ENCODE data around the gene CNTD1. TPM values are rescaled to one million over a fixed set of nuclear protein-coding genes. Genes with fewer than 3 reads are reported as not detected.
A peak's percentile ranks its signal among the peaks of the same experiment; 100 is the strongest.

Gene CNTD1
- total RNA-seq: not detected
- long read RNA-seq: 0 reads

DNA sequence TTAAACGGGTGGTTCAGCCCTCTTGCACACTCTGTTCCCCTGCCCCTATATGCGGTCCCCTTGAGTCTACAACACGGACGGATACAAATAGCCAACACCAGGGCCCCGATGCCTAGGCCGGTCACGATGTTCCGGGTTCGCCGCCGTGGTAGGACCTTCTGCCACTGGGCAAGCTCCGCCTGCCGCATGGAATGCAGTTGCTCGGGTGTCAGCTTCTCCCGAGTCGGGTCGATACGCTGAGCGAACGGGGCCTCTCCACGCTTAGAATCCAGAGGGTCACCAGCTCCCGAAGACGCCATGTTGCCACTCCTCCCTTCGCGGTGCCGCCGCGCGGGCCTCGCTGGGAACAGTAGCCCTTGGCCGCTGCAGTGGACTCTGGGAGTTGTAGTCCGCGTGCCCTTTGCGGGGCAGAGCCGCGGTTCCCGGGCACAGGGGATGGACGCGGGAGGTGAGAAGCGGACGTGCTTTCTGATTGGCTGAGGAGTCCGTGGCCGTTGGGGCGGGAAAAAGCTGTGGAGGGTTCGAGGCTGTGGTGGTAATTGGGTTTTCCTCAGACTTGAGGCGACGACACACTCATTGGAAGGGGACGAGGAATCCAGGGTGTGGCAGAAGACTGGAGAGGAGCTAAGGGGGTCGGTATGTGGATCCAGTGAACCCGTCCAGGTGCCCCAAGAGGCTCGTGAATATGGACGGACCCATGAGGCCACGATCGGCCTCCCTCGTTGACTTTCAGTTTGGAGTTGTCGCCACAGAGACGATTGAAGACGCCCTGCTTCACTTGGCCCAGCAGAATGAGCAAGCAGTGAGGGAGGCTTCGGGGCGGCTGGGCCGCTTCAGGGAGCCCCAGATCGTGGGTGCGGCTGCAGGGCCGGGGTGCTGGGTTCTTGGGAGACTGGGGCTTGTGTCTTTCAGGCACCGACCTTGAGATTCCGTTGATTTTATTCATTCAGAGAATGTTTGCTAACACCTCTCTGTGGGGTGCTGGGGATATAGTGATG lies at the start of gene CNTD1, which contains the start of gene COA3:
Gene CNTD1, plus strand, starts transcription at position 479 of the 998 bp plus-strand sequence. Its CDS starts 207 bp downstream, at position 686.
Gene COA3, minus strand, starts transcription at position 322 of the 998 bp plus-strand sequence. Its CDS starts 23 bp downstream, at position 299.
- intact Hi-C loops (cut with micrococcal nuclease): no loop called here
- no peaks in the 10 kb centered on the region for H3K27me3 ChIP-seq (ENCODE audit: low read depth)
- peaks cover 11% of the 10 kb centered on the region for H3K36me3 ChIP-seq
- peak; percentile 88 for DNase-seq
- peaks cover 27% of the 10 kb centered on the region for H3K4me1 ChIP-seq
- peak within 1 kb of the TSS; percentile 84 for H3K27ac ChIP-seq (replicated peaks)
- H3K9me3 ChIP-seq (replicated peaks): no peaks in the 10 kb centered on the region
- peak; percentile 8 for TF ChIP-seq CTCF (IDR thresholded peaks at IDR 0.05; ENCODE audit: borderline replicate concordance)
- H3K4me3 ChIP-seq: peak within 1 kb of the TSS; percentile 89

- peak overlapping the region; percentile 71 for H3K27ac ChIP-seq (replicated peaks)
- H3K4me1 ChIP-seq: peaks cover 54% of the 10 kb centered on the region
- intact Hi-C loops (cut with micrococcal nuclease): no loop called here
- DNase-seq: no peak
- H3K27me3 ChIP-seq (ENCODE audit: low read depth): no peaks in the 10 kb centered on the region
- no peaks in the 10 kb centered on the region for H3K36me3 ChIP-seq
- no peak overlapping the region for H3K4me3 ChIP-seq
- H3K9me3 ChIP-seq (replicated peaks): no peaks in the 10 kb centered on the region
- TF ChIP-seq CTCF (IDR thresholded peaks at IDR 0.05; ENCODE audit: borderline replicate concordance): no peak
These were observed 49.5 kb upstream of the CNTD1 start for GRCh38 chr17:42748908-42749798.

DNA sequence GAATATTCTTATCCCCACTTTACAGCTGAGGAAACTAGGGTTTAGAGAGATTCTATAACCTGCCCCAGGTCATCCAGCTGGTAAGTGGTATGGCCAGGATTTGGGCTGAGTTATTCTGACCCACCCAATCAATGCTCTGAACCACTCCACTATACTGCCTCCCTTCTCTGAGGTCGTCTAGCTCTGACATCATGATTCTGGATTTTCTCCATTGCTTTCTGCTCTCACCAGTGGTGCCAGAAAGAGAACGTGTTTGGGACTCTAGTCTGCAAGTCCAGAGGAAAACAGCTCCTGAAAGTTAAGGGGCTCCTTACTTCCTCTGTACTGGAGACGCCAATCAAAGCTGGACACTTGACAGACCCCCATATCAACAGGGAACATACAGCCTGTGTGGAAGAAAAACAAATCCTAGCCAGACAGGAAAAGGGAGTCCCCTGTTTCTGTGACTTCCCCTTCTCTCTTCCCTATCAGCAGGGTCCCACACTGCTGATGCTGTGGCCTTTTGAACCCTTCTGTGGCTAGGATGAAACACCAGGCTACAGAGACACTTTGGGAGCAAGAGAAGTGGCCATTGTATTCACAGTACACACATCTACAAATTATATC lies 47.8 kb upstream of the CNTD1 start:
- intact Hi-C loops (cut with micrococcal nuclease): no loop called here
- Histone ChIP-seq H3K27ac (replicated peaks) (peak overlapping the region; percentile 71), H3K9me3 (replicated peaks) (no peaks in the 10 kb centered on the region), H3K4me3 (no peak overlapping the region), H3K4me1 (peaks cover 41% of the 10 kb centered on the region), H3K27me3 (ENCODE audit: low read depth) (no peaks in the 10 kb centered on the region), H3K36me3 (no peaks in the 10 kb centered on the region)
- DNase-seq: no peak
- TF ChIP-seq CTCF (IDR thresholded peaks at IDR 0.05; ENCODE audit: borderline replicate concordance): no peak

GRCh38 chr17:42751628-42752027 lies 47.0 kb upstream of the CNTD1 start:
- Histone ChIP-seq H3K36me3 (no peaks in the 10 kb centered on the region), H3K4me1 (peaks cover 41% of the 10 kb centered on the region), H3K27me3 (ENCODE audit: low read depth) (no peaks in the 10 kb centered on the region), H3K9me3 (replicated peaks) (no peaks in the 10 kb centered on the region), H3K4me3 (no peak overlapping the region), H3K27ac (replicated peaks) (peak overlapping the region; percentile 71)
- intact Hi-C loops (cut with micrococcal nuclease): no loop called here
- DNase-seq: no peak
- no peak for TF ChIP-seq CTCF (IDR thresholded peaks at IDR 0.05; ENCODE audit: borderline replicate concordance)

- Histone ChIP-seq H3K36me3 (no peaks in the 10 kb centered on the region), H3K27me3 (ENCODE audit: low read depth) (no peaks in the 10 kb centered on the region), H3K27ac (replicated peaks) (no peak overlapping the region), H3K4me1 (peaks cover 19% of the 10 kb centered on the region), H3K9me3 (replicated peaks) (no peaks in the 10 kb centered on the region), H3K4me3 (no peak overlapping the region)
- intact Hi-C loops (cut with micrococcal nuclease): no loop called here
- TF ChIP-seq CTCF (IDR thresholded peaks at IDR 0.05; ENCODE audit: borderline replicate concordance): no peak
- peak; percentile 41 for DNase-seq
These were observed 43.9 kb upstream of the CNTD1 start for GRCh38 chr17:42754782-42755181.

All from left ventricle myocardium inferior (tissue), 1 donor.